NK-92 (cell line): ENCODE results near the gene ERMP1.
"Not testable (repeated sequence)": the region's sequence is repeated elsewhere in the genome, so short reads cannot be mapped to it uniquely, and the experiment has no call there.

Experiments
- DNase-seq: peaks from one replicate; lab custom pipeline; 2025; ENCODE audit not compliant: unreplicated experiment; lab: John Stamatoyannopoulos, UW

Gene ERMP1

GRCh38 chr9:5783982-5784381 lies 48.9 kb downstream of the ERMP1 start:
- DNase-seq: no peak

GRCh38 chr9:5783420-5783819 lies 49.5 kb downstream of the ERMP1 start:
- DNase-seq: not testable (repeated sequence)

- DNase-seq: not testable (repeated sequence)
These were observed 53.2 kb downstream of the ERMP1 start for GRCh38 chr9:5779705-5780218.

DNA sequence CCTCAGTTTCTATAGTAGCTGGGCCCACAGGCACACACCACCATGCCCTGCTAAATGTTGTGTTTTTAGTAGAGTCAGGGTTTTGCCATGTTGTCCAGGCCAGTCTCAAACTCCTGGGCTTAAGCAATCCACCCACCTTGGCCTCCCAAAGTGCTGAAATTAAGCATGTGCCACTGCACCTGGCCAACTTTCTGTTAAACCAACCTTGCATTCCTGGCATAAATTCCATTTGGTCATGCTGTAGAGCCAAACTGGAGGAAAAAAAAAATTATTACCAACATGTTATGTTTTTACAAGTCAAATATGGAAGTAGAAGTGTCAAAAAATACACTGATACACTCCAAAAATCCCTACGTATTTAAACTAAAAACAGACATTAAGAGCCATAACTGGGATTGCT lies 54.1 kb downstream of the ERMP1 start:
- no peak for DNase-seq

DNA sequence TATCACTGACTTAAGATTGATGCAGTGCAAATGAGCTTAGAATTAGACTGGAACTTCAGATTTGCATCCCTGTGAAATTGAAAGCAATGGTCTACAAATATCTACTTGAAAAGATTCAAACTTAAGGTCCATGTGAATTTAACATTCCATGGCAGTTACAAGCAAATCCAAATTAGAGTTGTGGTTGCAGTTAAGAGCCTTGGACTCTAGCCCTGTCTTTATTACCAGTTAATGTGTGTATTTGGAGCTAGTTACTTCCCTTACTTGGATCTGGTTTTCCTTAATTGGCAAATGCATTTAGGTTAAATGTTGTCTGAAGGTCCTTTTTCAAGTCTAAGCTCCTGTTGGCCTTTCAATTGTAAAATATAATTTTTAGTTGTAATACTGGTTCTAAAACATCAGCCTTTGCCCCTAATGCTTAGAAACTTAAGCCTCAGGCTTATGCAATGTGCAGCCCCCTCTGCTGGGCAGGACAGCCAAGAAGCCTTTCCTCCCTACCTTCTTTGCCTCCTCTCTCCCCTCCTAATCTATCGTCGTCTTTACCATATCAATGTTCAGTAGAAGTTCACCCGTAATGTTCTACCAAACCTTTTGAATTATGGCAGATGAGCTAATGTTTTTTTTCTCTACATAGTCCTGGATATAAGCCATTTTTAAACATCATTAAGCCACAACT lies 59.5 kb downstream of the ERMP1 start:
- DNase-seq: no peak

GRCh38 chr9:5767968-5768932 lies 64.7 kb downstream of the ERMP1 start:
- no peak for DNase-seq

- DNase-seq: no peak
These were observed 68.6 kb downstream of the ERMP1 start for GRCh38 chr9:5764130-5764868.

- DNase-seq: no peak
These were observed 70.5 kb downstream of the ERMP1 start for GRCh38 chr9:5762421-5762820.

DNA sequence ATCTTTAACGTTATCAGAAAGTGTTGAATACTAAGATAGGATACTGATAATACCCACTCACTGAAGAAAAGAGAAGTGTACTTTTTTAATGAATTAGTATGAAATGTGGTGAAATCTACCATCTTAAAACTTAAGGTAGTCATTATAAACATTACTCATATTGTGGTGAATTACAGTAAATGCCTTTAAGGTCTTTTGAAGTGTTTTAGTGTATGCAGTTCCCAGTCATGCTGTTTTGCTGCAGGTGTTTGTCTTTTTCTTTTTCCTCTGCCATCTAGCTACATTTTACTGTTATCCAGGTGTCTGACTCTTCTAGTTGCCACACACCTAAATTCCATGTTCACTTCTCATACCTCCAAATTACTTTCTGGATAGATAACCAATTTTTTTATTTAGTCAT lies 72.6 kb downstream of the ERMP1 start:
- DNase-seq: no peak

- no peak for DNase-seq
These were observed 76.3 kb downstream of the ERMP1 start for GRCh38 chr9:5756633-5757032.

DNA sequence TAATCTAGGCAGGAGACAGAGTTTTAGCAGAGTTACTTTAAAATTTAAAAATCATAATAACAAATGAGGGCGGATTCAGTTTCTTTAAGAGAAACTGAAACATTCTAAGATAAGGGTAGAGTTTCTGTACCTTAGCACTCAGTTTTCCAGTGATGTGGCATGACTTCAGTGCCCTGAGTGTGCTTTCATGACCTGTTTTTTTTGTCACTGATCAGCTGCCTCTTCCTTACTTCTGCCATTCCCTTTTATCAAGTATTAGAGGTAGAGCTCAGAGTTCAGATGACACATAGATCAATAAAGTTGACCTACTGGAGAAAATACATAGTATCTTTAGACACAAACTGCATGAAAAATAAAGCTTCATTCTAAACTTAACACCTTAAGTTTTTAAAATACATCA lies 82.3 kb downstream of the ERMP1 start:
- DNase-seq: no peak

DNA sequence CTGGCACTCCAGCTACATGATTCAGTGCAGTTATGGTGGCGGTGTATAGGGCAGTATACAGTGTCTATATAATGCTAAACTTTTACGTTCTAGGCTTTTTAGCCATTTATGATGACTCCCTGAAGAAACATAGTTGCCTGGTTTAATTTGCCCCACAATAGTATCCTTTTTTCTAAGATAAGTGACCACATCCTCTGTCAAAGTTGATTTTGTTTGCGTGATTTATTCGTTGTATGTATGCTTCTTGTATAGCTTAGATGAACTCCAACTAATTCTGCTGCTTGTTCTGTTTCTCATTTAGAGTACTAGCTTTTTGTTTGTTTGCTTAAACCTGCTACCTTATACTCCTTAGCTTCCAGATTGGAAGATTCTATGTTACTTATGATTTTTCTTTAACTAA lies 83.6 kb downstream of the ERMP1 start:
- no peak for DNase-seq

GRCh38 chr9:5748438-5748837 lies 84.5 kb downstream of the ERMP1 start:
- no peak for DNase-seq

GRCh38 chr9:5743109-5743508 lies 89.8 kb downstream of the ERMP1 start:
- DNase-seq: no peak

GRCh38 chr9:5736563-5737346 lies 96.2 kb downstream of the ERMP1 start:
- no peak for DNase-seq

- no peak for DNase-seq
These were observed 97.8 kb downstream of the ERMP1 start for GRCh38 chr9:5735072-5735471.
